Liver (tissue), 9 donors: Measurements from ENCODE around the gene CHN2. TPM values are rescaled to one million over a fixed set of nuclear protein-coding genes. Genes with fewer than 3 reads are reported as not detected.

ENCODE experiments used
- DNase-seq: peaks from one replicate; pipeline ENCODE4 v3.0.0-alpha.2; 2017; ENCODE audit warnings: low spot score
- H3K27ac ChIP-seq, 2 donors: one replicate each; pipeline ENCODE4 v1.7.0; 2013; ENCODE audit warnings: inconsistent platforms in 2 of 2, low read length in 2 of 2, control low read depth in 1 of 2, low read depth in 1 of 2, mild to moderate bottlenecking in 1 of 2
- H3K27me3 ChIP-seq, 4 donors: one replicate each; pipeline versions ENCODE4 v1.6.1 to v1.7.0; 2013; ENCODE audit warnings: low read length in 3 of 4, inconsistent platforms in 1 of 4, mild to moderate bottlenecking in 1 of 4, moderate library complexity in 1 of 4; ENCODE audit not compliant: control insufficient read depth in 4 of 4, insufficient read depth in 4 of 4
- H3K36me3 ChIP-seq, 4 donors: one replicate each; pipeline versions ENCODE4 v1.6.1 to v1.7.0; 2013; ENCODE audit warnings: low read length in 3 of 4, mild to moderate bottlenecking in 3 of 4, low read depth in 1 of 4, moderate library complexity in 1 of 4; ENCODE audit not compliant: control insufficient read depth in 4 of 4, insufficient read depth in 3 of 4
- H3K4me1 ChIP-seq, 4 donors: one replicate each; pipeline versions ENCODE4 v1.6.1 to v1.7.0; 2013; ENCODE audit warnings: low read length in 3 of 4, mild to moderate bottlenecking in 3 of 4, moderate library complexity in 1 of 4; ENCODE audit not compliant: control insufficient read depth in 4 of 4, insufficient read depth in 4 of 4
- H3K4me3 ChIP-seq, 3 donors: one replicate each; pipeline versions ENCODE4 v1.6.1 to v1.7.0; 2013; ENCODE audit warnings: low read length in 3 of 3, control low read depth in 1 of 3, low read depth in 1 of 3, mild to moderate bottlenecking in 1 of 3
- H3K9ac ChIP-seq, 2 donors: one replicate each; pipeline ENCODE4 v1.7.0; 2013; ENCODE audit warnings: low read length in 2 of 2, mild to moderate bottlenecking in 2 of 2, moderate library complexity in 2 of 2, control low read depth in 1 of 2, low read depth in 1 of 2
- H3K9me3 ChIP-seq, 4 donors: one replicate each; pipeline versions ENCODE4 v1.6.1 to v1.7.0; 2013; ENCODE audit warnings: low read length in 3 of 4; ENCODE audit not compliant: control insufficient read depth in 4 of 4
- ATF3 ChIP-seq: IDR thresholded peaks from 2 replicates; pipeline ENCODE4 v1.6.1; 2016; ENCODE audit warnings: antibody characterized with exemption
- CTCF ChIP-seq: fragments of 150-350 bp; IDR thresholded peaks from 2 replicates; pipeline ENCODE4 v1.5.1; 2017; ENCODE audit warnings: improper control_type of control experiment, low read depth, low read length; ENCODE audit not compliant: missing input control
- EGR1 ChIP-seq, 2 donors: IDR thresholded peaks; 2 replicates each; pipeline ENCODE4 v1.6.1; 2016 to 2018; ENCODE audit warnings: antibody characterized with exemption in 2 of 2, low read depth in 2 of 2
- FOXA1 ChIP-seq: IDR thresholded peaks from 2 replicates; pipeline ENCODE4 v1.6.1; 2016; ENCODE audit warnings: antibody characterized with exemption
- FOXA2 ChIP-seq: IDR thresholded peaks from 2 replicates; pipeline ENCODE4 v1.6.1; 2016; ENCODE audit warnings: antibody characterized with exemption
- GABPA ChIP-seq, 2 donors: IDR thresholded peaks in 1 of 2; conservative IDR thresholded peaks in 1 of 2; 2 replicates each; pipeline ENCODE4 v1.6.1; 2016; ENCODE audit warnings: antibody characterized with exemption in 2 of 2, mild to moderate bottlenecking in 1 of 2, moderate library complexity in 1 of 2
- HNF4G ChIP-seq: IDR thresholded peaks from 2 replicates; pipeline ENCODE4 v1.6.1; 2016; ENCODE audit warnings: antibody characterized with exemption
- MAX ChIP-seq: IDR thresholded peaks from 2 replicates; pipeline ENCODE4 v1.6.1; 2016; ENCODE audit warnings: antibody characterized with exemption
- NR2F2 ChIP-seq: IDR thresholded peaks from 2 replicates; pipeline ENCODE4 v1.6.1; 2016; ENCODE audit warnings: antibody characterized with exemption
- RAD21 ChIP-seq, 2 donors: IDR thresholded peaks; 2 replicates each; pipeline ENCODE4 v1.6.1; 2016; ENCODE audit warnings: antibody characterized with exemption in 2 of 2, mild to moderate bottlenecking in 2 of 2
- REST ChIP-seq: IDR thresholded peaks from 2 replicates; pipeline ENCODE4 v1.6.1; 2016; ENCODE audit warnings: antibody characterized with exemption, mild to moderate bottlenecking
- RXRA ChIP-seq, 2 donors: IDR thresholded peaks; 2 replicates each; pipeline ENCODE4 v1.6.1; 2017 to 2018; ENCODE audit warnings: antibody characterized with exemption in 2 of 2, mild to moderate bottlenecking in 1 of 2
- SP1 ChIP-seq: IDR thresholded peaks from 2 replicates; pipeline ENCODE4 v1.6.1; 2018; ENCODE audit warnings: antibody characterized with exemption, mild to moderate bottlenecking
- TAF1 ChIP-seq: conservative IDR thresholded peaks from 2 replicates; pipeline ENCODE4 v1.6.1; 2016; ENCODE audit warnings: antibody characterized with exemption, mild to moderate bottlenecking
- YY1 ChIP-seq: IDR thresholded peaks from 2 replicates; pipeline ENCODE4 v1.6.1; 2016; ENCODE audit warnings: antibody characterized with exemption, mild to moderate bottlenecking
- ZBTB33 ChIP-seq: IDR thresholded peaks from 2 replicates; pipeline ENCODE4 v1.6.1; 2016; ENCODE audit warnings: antibody characterized with exemption
- WGBS: extraction: QIAGEN DNeasy Blood & Tissue Kit; methylation state at CpG from one replicate; pipeline ENCODE4 v1.1.7; 2013; 5-methylcytosine and 5-hydroxymethylcytosine counted together
- polyA plus RNA-seq, 2 donors: library from polyadenylated mRNA; stranded (reverse) in 1 of 2; unstranded in 1 of 2; fragments of 200-250 nt in 1 of 2; fragments of >200 nt in 1 of 2; fragmentation: Nextera tagmentation in 1 of 2; extraction: Ambion mirVana in 1 of 2; gene quantifications; one replicate each; pipeline versions ENCODE4 v1.2.1 to v1.2.3, GENCODE V29; 2013 to 2015
- total RNA-seq, 2 donors: library from RNA; depleted of rRNA; stranded (reverse); fragments of >200 nt; gene quantifications; one replicate each; pipeline ENCODE4 v1.2.3, GENCODE V29; 2014
- donor health status: healthy.
- donor health status: healthy.
- donor health status: healthy.
- donor health status: healthy.
- donor health status: healthy.

The CHN2 gene
- total and polyA plus RNA-seq, 4 donors: 8.3 to 25.4 (median 17.8) TPM

GRCh38 chr7:29352041-29352440 is 157.5 kb downstream of the CHN2 start (continued):
- no peak for TF ChIP-seq FOXA2
- no peak for TF ChIP-seq ZBTB33

- Histone ChIP-seq H3K9me3 (no peaks in the 10 kb centered on the region), H3K27ac (no peak overlapping the region), H3K27me3 (no peaks in the 10 kb centered on the region), H3K9ac (no peak overlapping the region), H3K4me3 (no peak overlapping the region), H3K36me3 (peaks cover 0 to 7% (median 3%) of the 10 kb centered on the region in 4 donors), H3K4me1 (peaks cover 0 to 9% (median 0%) of the 10 kb centered on the region in 4 donors)
- DNase-seq: no peak
- TF ChIP-seq CTCF (no peak), REST (no peak), FOXA1 (no peak), RXRA (IDR thresholded peaks at IDR 0.05) (no peak), GABPA (IDR thresholded peaks at IDR 0.05 in 1 of 2, conservative IDR thresholded peaks at IDR 0.05 in 1 of 2) (no peak), TAF1 (no peak)
- 85% methylated on average over 5 of the region's 5 CpGs for WGBS
Measured at GRCh38 chr7:29353810-29354209, 159.2 kb downstream of the CHN2 start.

- peaks cover 0 to 7% (median 4%) of the 10 kb centered on the region in 4 donors for H3K36me3 ChIP-seq
- H3K9ac ChIP-seq: no peak overlapping the region
- no peak overlapping the region for H3K27ac ChIP-seq
- DNase-seq: no peak
- H3K4me3 ChIP-seq: no peak overlapping the region
- peaks cover 0 to 6% (median 0%) of the 10 kb centered on the region in 4 donors for H3K4me1 ChIP-seq
- 93% methylated on average over 4 of the region's 4 CpGs for WGBS
- H3K9me3 ChIP-seq: no peaks in the 10 kb centered on the region
- H3K27me3 ChIP-seq: no peaks in the 10 kb centered on the region
- TF ChIP-seq YY1 (no peak), GABPA (IDR thresholded peaks at IDR 0.05 in 1 of 2, conservative IDR thresholded peaks at IDR 0.05 in 1 of 2) (no peak), SP1 (no peak), TAF1 (no peak), ATF3 (no peak), NR2F2 (no peak), REST (no peak), EGR1 (IDR thresholded peaks at IDR 0.05; ENCODE audit: low read depth in 2 of 2) (no peak), ZBTB33 (no peak), HNF4G (no peak), FOXA1 (no peak), MAX (no peak), FOXA2 (no peak), RAD21 (IDR thresholded peaks at IDR 0.05) (no peak)
Measured at GRCh38 chr7:29354340-29354739, 159.8 kb downstream of the CHN2 start.
